ENCODE results near the gene ZNF316.

GRCh38 chr7:6619961-6620360 is 17.2 kb upstream of the ZNF316 start:
- no peak for TF ChIP-seq CTCF (conservative IDR thresholded peaks at IDR 0.05; ENCODE audit: low read depth in 2 of 2)
- TF ChIP-seq REST (IDR thresholded peaks at IDR 0.05; ENCODE audit: unreplicated experiment) = no peak
- TF ChIP-seq POLR2AphosphoS5 (IDR thresholded peaks at IDR 0.05; ENCODE audit: low read depth) = no peak
- TF ChIP-seq ZNF331 (CRISPR knock-in tag; IDR thresholded peaks at IDR 0.05; ENCODE audit: low read depth) = no peak
- TF ChIP-seq EZH2 (IDR thresholded peaks at IDR 0.05; ENCODE audit: low read depth, unreplicated experiment) = no peak
- no peak for TF ChIP-seq EZH2phosphoT487 (IDR thresholded peaks at IDR 0.05; ENCODE audit: unreplicated experiment)
- no peak for TF ChIP-seq ZNF114 (CRISPR knock-in tag; IDR thresholded peaks at IDR 0.05)
- TF ChIP-seq JUNB (IDR thresholded peaks at IDR 0.05; ENCODE audit: unreplicated experiment) = no peak
- TF ChIP-seq CREB1 (CRISPR knock-in tag; IDR thresholded peaks at IDR 0.05; ENCODE audit: low read depth) = no peak
- TF ChIP-seq STAT1 (IDR thresholded peaks at IDR 0.05; ENCODE audit: unreplicated experiment) = no peak
- TF ChIP-seq ETS1 (IDR thresholded peaks at IDR 0.05) = no peak
- no peak for TF ChIP-seq NANOG (IDR thresholded peaks at IDR 0.05; ENCODE audit: borderline replicate concordance)

Data from GM23338 (cell line).